Measurements from ENCODE around the gene PKD1L1. TPM values are rescaled to one million over a fixed set of nuclear protein-coding genes. Genes with fewer than 3 reads are reported as not detected.
A peak's percentile ranks its signal among the peaks of the same experiment; 100 is the strongest.

The PKD1L1 gene
- polyA plus RNA-seq, 2 of the 4 experiments (the other 2 are of a cell fraction) = 0.21 TPM

DNA sequence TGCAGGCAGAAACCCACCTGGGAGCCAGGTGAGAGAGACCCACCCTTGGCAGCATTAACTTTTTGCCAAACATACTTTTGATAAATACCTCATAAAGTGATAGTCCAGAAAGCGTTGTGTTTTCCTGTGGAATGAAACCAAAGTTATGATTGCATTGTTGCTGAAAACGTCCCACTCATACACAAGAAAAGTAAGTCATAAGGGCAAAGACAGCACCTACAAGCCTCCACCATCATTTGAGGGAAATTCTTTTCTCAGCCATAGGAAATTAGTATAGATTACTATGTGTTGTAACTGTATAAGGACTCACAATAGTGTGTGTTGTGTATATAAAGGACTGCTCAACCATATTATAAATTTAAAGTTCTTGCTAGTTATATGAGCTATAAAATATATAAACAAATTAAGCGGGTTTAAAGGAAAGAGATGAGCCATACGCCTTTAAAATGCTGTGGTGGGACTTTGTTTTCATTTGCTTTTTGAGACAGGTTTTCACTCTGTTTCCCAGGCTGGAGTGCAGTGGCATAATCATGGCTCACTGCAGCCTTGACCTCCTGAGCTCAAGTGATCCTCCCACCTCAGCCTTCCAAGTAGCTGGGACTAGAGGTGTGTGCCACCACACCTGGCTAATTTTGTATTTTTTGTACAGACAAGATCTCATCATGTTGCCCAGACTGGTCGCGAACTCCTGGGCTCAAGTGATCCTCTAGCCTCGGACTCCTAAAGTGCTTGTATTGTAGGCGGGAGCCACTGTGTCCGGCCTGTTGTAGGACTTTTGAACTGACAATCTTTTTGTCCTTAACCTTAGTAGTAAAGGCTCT lies 160.8 kb downstream of the PKD1L1 start:
- Histone ChIP-seq H3K4me2 (peak overlapping the region; percentile 63), H3K9me3 (peaks cover 5% of the 10 kb centered on the region; the same call in 1 of the 3 replicates), H3K4me3 (no peak overlapping the region), H3K27ac (peak overlapping the region; percentile 95), H3K4me1 (peaks cover 62% of the 10 kb centered on the region)
- CTCF ChIA-PET = interaction anchor here (0.7 to 5.6 kb wide), 13 partner anchors 9 to 521 kb away, joined by 3 to 25 read pairs (median 4); no protein-coding TSS in a partner anchor
- FAIRE-seq = peak; percentile 39
- 48% methylated on average over 9 of the region's 9 CpGs for WGBS (ENCODE audit: missing lambda C conversion rate)
- POLR2A ChIA-PET = interaction anchor here (0.7 to 2.3 kb wide), 12 partner anchors 12 to 211 kb away, joined by 3 to 25 read pairs (median 6); partner anchors contain the start of gene TNS3
- no peak for TF ChIP-seq RCOR1 (IDR thresholded peaks at IDR 0.05; ENCODE audit: low read depth, low read length)
- 0 out of 2 replicates have a peak, but pooled peaks have one; percentile 36 for TF ChIP-seq HEYL (CRISPR knock-in tag; IDR thresholded peaks at IDR 0.05)
- no peak for TF ChIP-seq BHLHE40 (IDR thresholded peaks at IDR 0.05; ENCODE audit: low read depth, low read length)
- TF ChIP-seq HOXB13 (CRISPR knock-in tag; IDR thresholded peaks at IDR 0.05; ENCODE audit: low read depth) = peak; percentile 89
- no peak for TF ChIP-seq CBX2 (IDR thresholded peaks at IDR 0.05; ENCODE audit: borderline replicate concordance, low read depth)
- TF ChIP-seq ZNF302 (CRISPR knock-in tag; IDR thresholded peaks at IDR 0.05) = peak; percentile 28; the same call in 1 of the 2 replicates
- peak; percentile 53; the same call in 1 of the 2 replicates for TF ChIP-seq EHF (CRISPR knock-in tag; IDR thresholded peaks at IDR 0.05)
- TF ChIP-seq GATA3 (IDR thresholded peaks at IDR 0.05; ENCODE audit: borderline replicate concordance) = no peak
- no peak for TF ChIP-seq ZFP36 (IDR thresholded peaks at IDR 0.05; ENCODE audit: borderline replicate concordance, partially characterized antibody)
- TF ChIP-seq BCL3 (IDR thresholded peaks at IDR 0.05) = no peak
- TF ChIP-seq ZSCAN20 (CRISPR knock-in tag; IDR thresholded peaks at IDR 0.05) = no peak
- TF ChIP-seq, protein P1, sequence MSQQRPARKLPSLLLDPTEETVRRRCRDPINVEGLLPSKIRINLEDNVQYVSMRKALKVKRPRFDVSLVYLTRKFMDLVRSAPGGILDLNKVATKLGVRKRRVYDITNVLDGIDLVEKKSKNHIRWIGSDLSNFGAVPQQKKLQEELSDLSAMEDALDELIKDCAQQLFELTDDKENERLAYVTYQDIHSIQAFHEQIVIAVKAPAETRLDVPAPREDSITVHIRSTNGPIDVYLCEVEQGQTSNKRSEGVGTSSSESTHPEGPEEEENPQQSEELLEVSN (IDR thresholded peaks at IDR 0.05; ENCODE audit: borderline replicate concordance, low read depth) = no peak
- TF ChIP-seq, protein P2, sequence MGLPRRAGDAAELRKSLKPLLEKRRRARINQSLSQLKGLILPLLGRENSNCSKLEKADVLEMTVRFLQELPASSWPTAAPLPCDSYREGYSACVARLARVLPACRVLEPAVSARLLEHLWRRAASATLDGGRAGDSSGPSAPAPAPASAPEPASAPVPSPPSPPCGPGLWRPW (IDR thresholded peaks at IDR 0.05) = no peak
- no peak for TF ChIP-seq TFCP2L1 (CRISPR knock-in tag; IDR thresholded peaks at IDR 0.05)
- TF ChIP-seq MAX (IDR thresholded peaks at IDR 0.05) = no peak
- TF ChIP-seq, protein P3, sequence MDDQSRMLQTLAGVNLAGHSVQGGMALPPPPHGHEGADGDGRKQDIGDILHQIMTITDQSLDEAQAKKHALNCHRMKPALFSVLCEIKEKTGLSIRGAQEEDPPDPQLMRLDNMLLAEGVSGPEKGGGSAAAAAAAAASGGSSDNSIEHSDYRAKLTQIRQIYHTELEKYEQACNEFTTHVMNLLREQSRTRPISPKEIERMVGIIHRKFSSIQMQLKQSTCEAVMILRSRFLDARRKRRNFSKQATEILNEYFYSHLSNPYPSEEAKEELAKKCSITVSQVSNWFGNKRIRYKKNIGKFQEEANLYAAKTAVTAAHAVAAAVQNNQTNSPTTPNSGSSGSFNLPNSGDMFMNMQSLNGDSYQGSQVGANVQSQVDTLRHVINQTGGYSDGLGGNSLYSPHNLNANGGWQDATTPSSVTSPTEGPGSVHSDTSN (IDR thresholded peaks at IDR 0.05) = no peak
- TF ChIP-seq, protein P4, sequence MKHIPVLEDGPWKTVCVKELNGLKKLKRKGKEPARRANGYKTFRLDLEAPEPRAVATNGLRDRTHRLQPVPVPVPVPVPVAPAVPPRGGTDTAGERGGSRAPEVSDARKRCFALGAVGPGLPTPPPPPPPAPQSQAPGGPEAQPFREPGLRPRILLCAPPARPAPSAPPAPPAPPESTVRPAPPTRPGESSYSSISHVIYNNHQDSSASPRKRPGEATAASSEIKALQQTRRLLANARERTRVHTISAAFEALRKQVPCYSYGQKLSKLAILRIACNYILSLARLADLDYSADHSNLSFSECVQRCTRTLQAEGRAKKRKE (CRISPR knock-in tag; IDR thresholded peaks at IDR 0.05; ENCODE audit: low read depth) = peak; percentile 75; the same call in 1 of the 2 replicates
- peak; percentile 4 to 15; a peak in 4 of 6 replicates for ATAC-seq
- no peak for DNase-seq (ENCODE audit: low read depth in 1 of 2, low spot score in 1 of 2)

DNA sequence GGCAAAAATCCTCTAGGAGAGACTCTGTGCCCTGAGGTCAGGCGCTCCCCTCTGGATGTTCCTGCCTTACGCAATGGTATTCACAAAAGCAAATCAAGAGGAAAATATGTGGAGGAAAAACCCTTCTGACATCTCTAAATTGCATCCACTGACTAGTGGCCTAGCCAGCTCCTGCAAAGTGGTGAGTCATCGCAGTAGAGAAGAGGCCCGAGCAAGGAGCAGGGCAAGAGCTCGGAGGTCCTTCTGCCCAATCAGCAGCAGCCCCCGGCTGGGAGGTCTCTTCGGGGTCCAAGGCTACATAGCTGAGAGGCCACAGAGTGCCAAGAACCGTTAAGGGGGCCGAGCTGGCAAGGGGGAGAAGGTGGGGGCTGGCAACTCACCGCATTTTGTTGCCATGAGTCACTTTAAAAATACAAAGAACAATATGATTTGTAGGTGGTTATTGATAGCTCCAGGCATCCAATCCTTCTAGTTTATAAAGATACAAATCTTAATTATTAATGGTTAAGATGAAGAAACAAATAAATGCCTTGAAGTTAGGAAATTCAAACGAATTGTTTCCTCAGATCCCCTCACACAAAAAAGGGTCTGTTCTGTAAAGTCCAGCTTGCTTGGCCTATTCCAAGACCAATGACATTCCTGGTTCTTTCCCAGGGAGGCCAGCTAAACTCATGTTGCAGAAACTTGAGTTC lies 161.6 kb downstream of the PKD1L1 start:
- peak; percentile 93 for FAIRE-seq
- POLR2A ChIA-PET = interaction anchor here (0.7 to 2.3 kb wide), 14 partner anchors 10 to 211 kb away, joined by 3 to 25 read pairs (median 4); partner anchors contain the start of gene TNS3
- TF ChIP-seq RARB (CRISPR knock-in tag; IDR thresholded peaks at IDR 0.05) (peak; percentile 65; the same call in 1 of the 2 replicates), ZFP36 (IDR thresholded peaks at IDR 0.05; ENCODE audit: borderline replicate concordance, partially characterized antibody) (no peak), EHF (CRISPR knock-in tag; IDR thresholded peaks at IDR 0.05) (peak; percentile 64; the same call in 1 of the 2 replicates), MAFK (IDR thresholded peaks at IDR 0.05; ENCODE audit: partially characterized antibody) (peak; percentile 95), NR3C1 (IDR thresholded peaks at IDR 0.05) (no peak), RAD21 (conservative IDR thresholded peaks at IDR 0.05 in 1 of 2, IDR thresholded peaks at IDR 0.05 in 1 of 2) (peak; percentile 34 to 74), NFE2L2 (conservative IDR thresholded peaks at IDR 0.05; ENCODE audit: low read length) (no peak), MYC (IDR thresholded peaks at IDR 0.05; ENCODE audit: borderline replicate concordance, low read length) (no peak), CEBPB (IDR thresholded peaks at IDR 0.05) (peak; percentile 96 to 99), FOXS1 (CRISPR knock-in tag; IDR thresholded peaks at IDR 0.05) (peak; percentile 38), BCL3 (IDR thresholded peaks at IDR 0.05) (peak; percentile 87; the same call in 2 of the 3 replicates), HOXB5 (CRISPR knock-in tag; IDR thresholded peaks at IDR 0.05) (peak; percentile 27; the same call in 1 of the 2 replicates), FOSL2 (IDR thresholded peaks at IDR 0.05) (peak; percentile 95), FOSL2 (CRISPR knock-in tag; IDR thresholded peaks at IDR 0.05) (peak; percentile 100)

More for the DNA sequence above, 161.6 kb downstream of the PKD1L1 start:
- peaks cover 70% of the 10 kb centered on the region for H3K4me1 ChIP-seq
- H3K9me3 ChIP-seq = peaks cover 2% of the 10 kb centered on the region; the same call in 1 of the 3 replicates
- ATAC-seq = peak; percentile 97
- H3K4me2 ChIP-seq = peak overlapping the region; percentile 63
- no peak overlapping the region for H3K4me3 ChIP-seq
- peak overlapping the region; percentile 95 for H3K27ac ChIP-seq
- 1% methylated on average over 9 of the region's 11 CpGs for WGBS (ENCODE audit: missing lambda C conversion rate)
- DNase-seq (ENCODE audit: low read depth in 1 of 2, low spot score in 1 of 2) = peak; percentile 90 to 100
- CTCF ChIA-PET = interaction anchor here (0.6 to 5.6 kb wide), 15 partner anchors 10 to 520 kb away, joined by 3 to 25 read pairs (median 4); no protein-coding TSS in a partner anchor
